HG03521 (cell line): ENCODE measurements around the gene PLLP.

ENCODE experiments used
- ATAC-seq: cut with Tn5 transposase; IDR thresholded peaks from one replicate; pipeline ENCODE4 v1.9.1; 2021; ENCODE audit warnings: mild to moderate bottlenecking, moderate library complexity; ENCODE audit not compliant: unreplicated experiment

PLLP gene

DNA sequence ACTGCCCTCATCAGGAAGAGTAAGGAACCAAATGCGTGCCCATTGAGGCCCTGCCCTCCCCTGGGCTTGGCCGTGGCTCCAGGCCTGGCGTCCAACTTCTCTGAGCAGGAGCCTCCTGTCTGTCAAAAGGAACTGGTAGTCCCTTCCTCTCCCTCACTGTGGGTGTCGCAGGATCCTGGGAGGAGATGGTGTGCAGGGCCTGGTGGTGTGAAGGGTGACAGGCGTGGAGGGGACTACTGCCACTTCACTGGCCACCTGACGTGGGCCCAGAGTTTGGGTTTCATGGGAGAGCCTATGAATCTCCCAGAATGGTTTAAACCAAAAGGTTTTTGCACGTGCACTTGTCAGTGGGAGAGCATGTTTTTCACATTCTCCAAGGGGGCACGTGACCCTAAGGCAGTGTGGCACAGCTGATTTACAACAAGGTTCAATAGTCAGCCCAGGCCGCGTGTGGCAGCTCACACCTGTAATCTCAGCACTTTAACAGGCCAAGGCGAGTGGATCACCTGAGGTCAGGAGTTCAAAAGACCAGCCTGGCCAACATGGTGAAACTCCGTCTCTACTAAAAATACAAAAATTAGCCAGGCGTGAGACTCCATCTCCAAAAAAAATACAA lies 26.9 kb downstream of the PLLP start:
- no peak for ATAC-seq

DNA sequence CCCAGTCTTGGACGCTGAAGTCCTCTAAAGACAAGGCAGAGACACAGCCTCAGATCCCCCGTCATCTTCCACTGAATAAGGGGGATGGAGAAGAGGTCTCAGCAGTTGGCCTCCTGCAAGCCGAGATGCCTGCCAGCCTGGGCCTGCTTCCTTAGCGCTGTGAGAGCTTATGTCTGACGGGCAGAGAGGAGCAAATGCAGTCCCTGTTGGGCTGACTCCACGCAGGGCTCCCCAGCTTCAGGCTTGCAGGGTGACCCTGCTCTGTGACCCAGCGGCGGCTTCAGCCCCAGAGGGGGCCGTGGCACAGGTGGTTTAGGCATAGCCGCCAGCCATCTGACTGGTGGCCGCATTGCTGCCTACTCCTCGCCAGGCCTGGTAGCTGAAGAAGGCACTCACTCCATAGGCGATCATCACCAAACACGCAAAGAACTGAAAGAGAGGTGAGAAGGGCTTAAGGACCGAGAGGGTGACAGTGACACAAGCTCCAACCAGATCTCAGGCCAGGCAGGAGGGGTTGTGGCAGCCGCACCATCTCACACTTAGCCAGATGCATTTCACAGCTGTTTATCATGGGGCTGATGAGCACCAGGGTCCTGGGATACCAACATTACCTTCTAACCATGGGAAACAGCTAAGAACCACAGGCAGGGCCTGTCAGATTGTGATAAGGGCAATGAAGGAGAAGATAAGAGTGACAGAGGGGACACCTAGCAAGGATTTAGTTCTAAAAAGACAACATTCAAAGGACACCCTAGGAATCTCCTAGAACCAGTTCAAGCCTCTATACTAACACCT lies 27.7 kb downstream of the PLLP start:
- no peak for ATAC-seq

DNA sequence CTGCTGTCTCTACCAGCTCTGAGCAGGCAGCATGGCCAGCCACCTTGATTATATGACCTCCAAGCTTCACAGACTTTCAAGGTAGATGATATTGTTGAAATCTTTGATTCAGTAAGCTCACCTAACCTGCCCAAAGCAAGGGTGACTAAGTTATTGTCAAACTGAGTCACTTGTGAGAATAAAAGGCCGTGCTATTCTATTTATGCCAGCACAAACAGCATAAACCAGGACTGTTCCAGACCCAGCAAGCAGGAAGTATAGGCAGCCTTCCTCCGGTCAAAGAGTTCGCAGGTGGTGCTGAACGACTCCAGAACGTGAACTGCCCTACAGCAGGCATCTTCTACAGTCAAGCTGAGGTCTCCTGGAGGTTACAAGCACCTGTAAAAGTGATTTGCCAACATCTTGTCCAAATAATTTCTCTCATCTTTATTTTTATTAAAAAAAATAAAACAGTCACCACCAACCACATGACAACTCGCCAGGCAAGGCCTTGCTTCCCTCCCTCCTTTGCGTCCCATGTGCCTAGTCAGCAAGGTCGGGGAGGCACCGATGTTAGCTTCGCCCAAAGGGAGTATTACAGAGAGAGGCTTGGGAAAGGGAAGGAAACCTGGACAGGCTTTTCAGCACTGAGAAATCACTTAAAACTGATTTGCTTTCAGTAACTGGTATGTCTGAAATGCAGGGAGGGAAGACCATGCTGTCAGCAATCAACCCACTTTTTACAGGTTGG lies 28.6 kb downstream of the PLLP start:
- no peak for ATAC-seq

DNA sequence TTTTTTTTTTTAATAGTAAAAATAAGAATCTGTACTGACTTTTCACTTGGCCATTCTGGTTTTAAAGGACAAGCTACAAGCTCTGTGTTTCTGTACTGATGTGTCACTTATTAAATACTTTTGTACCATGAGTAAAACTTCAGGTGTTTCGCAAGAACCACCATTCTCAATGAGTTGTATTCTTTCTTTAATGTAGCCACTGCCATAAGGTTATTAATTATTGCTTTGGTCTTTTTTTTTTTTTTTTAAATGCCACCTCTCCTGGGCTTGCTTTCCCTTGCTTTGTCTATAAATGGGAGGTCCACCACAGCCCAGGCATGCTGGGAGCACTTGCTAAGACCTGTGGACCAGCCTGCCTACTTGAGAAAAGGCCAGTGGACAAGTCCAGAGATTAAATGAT lies 31.0 kb downstream of the PLLP start:
- no peak for ATAC-seq

DNA sequence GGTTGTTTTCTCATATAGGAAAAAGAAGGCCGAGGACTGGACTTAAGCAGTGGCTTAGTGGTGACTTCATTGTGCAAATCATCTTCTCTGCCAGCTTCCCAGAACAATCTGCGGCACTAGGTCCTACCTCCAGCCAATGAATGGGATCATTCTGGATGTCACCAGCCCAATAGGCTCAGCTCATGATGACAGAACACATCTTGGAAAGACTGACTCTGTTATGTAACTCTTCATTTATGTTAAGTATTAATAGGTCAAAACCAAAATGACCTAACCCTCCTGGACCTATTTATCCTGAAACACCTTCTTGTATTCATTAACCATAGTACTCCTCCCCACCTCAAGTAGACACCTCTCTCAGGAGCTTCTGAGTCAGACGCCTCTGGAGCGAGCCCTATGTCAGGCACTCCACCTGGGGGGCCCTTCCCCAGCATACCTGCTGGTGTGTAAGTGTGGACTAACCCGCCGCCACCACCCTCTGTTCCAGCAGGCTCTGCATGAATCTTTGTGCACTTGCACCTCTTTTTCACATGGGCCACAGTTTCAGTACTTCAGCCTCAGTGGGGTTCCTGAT lies 32.2 kb downstream of the PLLP start:
- ATAC-seq = no peak

DNA sequence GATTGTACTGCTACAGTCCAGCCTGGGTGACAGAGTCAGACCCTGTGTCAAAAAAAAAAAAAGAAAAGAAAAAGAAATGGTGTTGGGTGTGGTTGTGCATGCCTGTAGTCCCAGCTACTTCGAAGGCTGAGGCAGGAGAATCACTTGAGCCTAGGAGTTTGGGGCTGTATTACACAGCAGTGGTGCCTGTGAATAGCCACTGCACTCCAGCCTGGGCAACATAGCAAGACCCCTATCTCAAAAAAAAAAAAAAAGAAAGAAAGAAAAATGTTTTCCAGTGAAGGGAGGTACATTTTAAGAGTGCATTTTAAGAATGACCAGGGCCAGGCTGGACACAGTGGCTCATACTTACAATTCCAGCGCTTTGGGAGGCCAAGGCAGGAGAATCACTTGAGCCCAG lies 33.1 kb downstream of the PLLP start:
- no peak for ATAC-seq

DNA sequence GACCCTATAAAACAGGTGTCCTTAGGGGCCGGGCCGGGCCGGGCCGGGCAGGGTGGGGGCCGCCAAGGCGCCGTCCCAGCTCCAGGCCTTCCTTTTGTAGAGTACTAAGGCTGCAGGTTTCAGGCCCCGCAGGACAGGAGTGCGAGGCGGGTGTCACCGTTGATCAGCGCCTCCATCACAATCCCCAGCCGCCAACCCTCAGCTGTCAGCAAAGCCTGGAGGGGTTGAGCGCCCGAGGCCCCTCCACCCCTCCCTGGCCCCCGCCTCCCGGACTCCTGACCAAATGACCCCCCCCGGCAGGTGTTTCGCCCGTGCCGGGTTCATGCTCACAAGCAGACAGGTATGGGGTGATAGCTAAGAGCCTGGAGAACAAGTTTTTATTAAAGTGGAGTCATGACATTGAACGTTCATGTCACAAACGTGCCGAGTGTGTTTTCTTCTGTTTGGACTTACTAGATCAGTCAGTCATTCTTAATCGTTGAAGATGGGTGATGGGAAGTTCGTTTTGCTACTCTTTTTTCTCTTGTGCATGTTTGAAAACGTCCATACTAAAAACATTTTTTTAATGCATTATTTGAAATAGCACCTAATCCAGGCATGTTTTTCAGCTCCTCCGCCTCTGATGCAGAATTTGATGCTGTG lies 38.9 kb downstream of the PLLP start:
- ATAC-seq = peak; percentile 19

DNA sequence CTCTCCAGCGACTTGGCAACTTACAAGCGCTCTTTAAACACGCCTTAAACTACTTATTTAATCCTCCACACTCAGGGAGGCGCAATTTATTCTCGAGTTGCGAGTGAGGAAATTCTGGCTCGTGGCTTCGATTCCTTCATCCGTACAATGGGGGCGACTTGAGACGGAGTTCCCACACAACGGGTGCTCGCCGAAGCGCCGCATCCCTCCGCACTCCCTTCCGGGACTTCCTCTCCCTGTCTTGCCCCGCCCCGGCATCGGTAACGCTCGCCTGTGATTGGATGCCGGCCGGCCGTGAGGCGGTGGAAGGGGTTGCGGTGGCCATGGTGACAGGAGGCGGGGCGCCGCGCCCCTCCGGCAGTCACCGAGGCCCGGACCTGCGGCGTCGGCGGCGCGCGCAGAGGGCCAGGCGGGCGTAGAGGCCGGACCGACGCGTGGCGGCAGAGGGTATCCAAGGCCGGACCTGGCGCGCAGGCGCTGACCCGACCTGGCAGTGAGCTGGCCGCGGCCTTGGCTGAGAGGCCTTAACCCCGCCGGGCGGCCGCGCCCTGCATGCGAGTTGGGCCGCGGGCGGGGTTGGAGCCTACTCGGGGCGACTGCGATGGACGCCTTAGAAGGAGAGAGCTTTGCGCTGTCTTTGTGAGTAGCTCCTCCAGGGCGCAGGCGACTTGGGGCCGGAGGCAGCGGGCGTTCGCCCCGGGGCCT lies 39.6 kb downstream of the PLLP start, which contains the start of gene ARL2BP:
Gene ARL2BP (plus strand): TSS at position 493 of the 705 bp plus-strand sequence. CDS start 109 bp downstream, at position 602.
- ATAC-seq = peak; percentile 93

DNA sequence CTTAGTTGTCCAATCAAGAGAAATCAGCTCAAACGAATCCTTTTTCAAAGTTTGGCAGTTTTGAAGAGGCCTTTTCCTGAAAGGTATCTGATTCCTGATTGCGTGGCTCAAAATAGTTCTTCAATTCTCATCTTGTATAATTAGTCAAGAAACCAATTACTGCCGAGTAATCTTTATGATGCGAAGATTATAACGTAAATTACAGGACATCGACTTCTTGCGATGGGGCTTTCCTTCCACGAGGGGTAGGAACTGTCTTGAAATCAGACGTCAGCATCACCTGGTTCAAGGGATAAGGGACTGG lies 40.1 kb downstream of the PLLP start:
- peak; percentile 8 for ATAC-seq

DNA sequence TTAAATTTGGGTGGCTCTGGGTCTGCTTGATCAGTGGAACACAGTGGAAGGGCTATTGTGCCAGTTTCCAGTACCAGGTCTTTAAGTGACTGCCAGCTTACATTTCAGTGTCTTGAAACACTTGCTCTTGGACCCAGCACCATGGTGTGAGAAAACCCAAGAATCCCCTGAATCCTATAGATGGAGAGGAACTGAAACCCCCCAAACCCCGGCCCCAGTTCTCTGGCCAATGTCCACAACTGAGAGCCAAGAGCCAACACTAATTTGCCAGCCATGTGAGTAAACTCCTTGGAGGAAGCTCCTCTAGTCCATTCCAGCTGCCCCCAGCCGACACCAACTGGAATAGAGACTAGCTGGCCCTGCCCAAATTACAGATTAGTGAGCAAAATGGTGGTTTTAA lies 41.8 kb downstream of the PLLP start:
- no peak for ATAC-seq

DNA sequence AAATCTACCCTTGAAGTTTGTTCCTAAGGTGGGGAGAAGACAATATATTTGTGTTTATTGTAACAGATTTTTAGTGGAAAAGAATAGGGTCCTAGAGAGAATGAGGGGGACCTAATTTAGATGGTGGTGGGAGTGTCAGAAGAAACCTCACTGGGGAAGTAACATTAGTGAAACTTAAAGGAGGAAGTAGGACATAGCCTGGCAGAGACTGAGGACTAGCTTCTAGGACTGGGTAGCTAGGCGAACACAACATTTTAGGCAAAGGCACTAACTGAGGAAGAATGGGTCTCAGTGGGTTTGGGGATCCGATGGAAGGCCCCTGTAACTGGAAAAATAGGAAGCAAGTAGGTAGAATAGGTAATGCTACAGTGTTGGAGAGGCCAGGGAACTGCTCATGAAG lies 43.6 kb downstream of the PLLP start:
- ATAC-seq = no peak

DNA sequence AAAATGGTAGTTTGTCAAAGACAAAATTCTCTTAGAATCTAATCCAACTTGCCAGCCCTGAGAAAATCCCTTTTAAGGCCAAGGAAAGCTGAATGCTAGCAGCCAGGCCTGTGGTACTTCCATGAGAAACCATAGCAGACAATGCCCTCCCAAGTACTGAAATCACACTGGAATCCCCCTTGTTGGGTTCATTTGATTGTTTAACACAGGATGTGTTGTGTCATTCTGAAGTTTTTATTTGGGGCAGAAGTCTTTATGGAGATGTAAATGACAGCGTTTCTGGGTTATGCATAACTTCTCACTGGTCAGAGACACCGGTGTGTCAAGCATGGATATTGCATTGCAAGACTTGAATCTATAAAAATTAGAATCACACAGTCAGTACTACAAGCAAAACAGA lies 45.4 kb downstream of the PLLP start:
- no peak for ATAC-seq

DNA sequence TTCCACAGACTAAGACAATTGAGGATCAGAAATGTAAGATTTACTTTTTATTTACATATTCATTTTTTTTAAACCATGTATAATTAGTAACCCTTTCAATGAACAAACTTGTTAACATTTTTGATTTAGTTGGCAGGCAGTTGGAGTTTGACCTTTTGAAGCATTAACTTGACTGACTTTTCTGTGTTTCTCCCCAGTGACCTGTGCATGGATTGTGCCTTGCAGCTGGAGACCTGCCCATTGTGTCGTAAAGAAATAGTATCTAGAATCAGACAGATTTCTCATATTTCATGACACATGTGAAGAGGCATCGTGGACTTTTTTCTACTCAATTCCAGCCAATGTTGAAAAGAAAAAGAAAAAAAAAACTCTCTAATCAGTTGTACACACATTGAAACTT lies 45.8 kb downstream of the PLLP start:
- ATAC-seq = no peak

DNA sequence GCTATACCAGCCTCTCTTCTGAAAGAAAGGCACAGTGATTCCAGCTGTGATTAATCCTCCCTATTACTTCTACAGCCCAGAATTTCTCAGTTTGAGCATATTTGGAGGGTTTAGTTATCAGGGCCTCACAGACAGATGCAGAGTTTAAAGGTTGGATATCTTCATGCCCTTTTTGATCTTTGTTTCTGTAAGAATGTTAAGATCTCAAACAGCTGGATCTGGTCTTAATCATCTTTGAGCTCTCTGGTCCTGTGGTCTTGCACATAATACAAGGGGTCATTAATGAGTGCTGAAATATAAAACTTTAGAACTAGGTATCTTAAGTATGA lies 48.5 kb downstream of the PLLP start:
- no peak for ATAC-seq

DNA sequence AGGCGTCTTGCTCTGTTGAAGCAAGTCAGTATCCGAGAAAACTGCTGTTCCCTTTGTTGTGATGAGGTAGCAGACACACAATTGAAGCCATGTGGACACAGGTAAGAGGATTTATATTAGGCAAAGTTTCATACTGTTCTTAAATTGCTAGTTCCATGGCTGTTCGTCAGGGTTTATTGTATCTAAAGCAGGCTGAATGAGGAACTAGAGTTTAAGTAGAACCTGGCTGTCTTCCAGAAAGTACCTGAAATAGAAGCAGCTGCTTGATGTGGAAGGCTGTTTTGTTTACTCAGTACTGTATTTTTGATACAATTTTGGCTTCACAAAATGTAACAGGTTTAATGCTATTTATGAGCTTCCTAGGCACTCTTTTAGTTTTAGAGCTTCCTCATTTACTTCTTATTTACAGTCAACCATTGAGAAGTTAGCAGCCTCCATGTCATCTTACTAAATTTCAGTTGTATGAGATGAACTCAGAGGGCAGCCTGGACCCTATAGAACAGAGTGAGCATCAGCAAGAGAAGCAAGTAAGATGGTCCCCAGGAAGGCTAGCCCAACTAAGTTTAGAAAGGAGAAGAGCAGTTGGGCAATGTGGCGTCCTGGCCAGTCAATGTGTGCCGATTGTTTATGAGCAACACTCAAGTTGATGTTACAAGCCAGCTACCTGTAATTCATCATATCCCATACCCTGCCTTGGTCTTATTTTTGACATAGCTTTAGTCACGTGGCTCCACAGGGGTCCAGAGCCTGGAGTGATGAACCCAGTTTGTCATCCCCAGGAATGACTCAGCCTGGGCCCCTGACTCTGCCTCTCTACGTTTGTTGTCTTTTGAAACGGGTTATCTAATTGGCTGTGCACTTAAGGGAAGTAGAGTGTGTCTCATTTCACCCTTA lies 49.1 kb downstream of the PLLP start:
- no peak for ATAC-seq

DNA sequence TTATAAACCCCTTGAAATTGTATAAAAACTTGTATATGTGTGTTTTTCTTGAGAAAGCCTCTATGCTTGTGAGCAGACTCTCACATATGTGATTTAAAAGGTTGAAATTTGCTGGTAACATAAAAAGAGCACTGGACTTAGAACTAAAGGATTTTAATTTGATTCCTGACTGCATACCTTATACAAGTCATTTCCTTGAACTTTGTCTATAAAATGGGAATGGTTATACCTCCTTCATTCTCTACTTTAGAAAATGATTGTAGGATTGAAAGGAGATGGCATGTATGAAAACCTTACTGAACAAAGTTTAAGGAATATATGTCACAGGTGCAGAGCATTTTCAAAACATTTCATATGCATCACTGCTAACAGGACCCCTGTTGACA lies 49.8 kb downstream of the PLLP start:
- ATAC-seq = no peak

DNA sequence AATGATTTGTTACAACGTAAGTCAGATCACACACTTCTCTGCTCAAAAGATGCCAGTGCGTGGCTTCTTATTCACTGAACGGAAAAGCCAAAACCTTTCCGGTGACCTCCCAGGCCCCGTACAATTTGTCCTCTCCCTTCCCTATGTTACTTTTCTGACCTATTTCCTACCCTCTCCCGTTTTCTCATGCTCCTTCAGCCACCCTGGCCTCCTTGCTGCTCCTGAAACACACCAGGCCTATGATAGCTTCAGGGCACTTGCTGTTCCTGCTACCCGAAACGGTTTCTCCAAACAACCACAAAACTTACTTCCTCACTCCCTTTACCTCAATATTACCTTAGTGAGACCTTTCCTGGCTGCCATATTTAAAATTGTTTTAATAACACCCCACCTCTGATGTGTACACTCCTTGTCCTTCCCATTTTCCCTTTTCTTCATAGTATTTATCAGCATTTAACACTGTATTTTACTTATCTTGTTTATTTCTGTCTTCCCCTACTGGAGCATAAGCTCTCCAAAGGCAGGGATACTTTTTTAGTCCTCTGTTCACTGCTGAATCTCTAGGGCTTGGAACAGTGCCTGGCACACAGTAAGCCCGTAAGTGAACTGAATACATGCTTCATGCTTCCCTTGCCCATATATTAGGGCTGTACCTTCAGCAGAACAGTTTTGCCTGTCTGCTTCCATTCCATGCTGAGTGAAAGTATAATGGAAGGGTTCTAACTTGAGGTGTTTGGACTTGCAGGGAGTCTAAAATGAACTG lies 50.3 kb downstream of the PLLP start:
- no peak for ATAC-seq

DNA sequence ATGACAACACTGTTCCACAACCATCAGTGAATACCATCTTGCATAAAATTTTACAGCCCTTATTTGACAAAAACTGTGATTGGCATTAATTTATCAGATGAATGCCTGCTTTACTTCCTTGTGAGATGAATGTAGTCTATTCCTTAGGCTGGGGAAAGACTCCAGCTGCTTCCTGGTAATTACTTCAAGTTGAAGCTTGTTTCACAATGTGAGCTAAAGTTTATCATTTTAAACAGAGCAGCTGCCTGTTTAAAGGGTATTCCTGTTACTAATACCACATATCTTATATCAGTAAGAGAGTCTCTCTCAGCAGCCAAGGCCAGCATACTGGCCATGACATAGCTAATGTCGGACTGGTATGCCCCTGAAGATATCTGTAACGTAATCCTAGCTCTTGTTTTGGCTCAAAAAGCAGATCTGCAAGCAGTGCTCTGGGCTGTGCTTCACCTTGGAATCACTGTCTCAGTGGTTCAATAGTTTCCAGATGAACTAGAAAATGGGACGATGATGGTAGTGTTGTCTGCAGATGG lies 52.6 kb downstream of the PLLP start:
- ATAC-seq = no peak

DNA sequence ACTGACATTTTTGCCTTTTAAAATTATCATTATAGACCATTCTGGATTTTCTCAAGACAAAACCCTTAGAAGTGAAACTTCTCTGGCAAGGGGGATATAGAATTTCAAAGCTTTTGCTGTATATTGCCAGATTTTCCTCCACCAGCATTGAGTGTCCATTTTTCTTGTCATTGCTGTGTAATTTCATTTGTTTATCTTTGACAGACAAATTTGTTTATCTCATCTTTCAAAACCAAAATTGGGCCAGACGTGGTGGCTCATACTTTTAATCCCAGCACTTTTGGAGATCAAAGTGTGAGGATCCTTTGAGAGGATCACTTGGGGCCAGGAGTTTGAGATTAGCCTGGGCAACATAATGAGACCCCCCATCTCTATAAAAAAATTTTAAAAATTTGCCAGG lies 55.4 kb downstream of the PLLP start:
- ATAC-seq = no peak
